ENCODE results near the gene APCDD1.

Gene APCDD1

GRCh38 chr18:10453806-10454680 lies at the start of gene APCDD1:
Gene APCDD1, plus strand, starts transcription at chr18:10454635. Its CDS starts 347 bp downstream, at chr18:10454982.
- no peak for DNase-seq (ENCODE audit: low read depth)
- no peak for TF ChIP-seq CTCF (conservative IDR thresholded peaks at IDR 0.05; ENCODE audit: low read depth, low read length)

GRCh38 chr18:10405014-10405493 lies 49.4 kb upstream of the APCDD1 start:
- TF ChIP-seq CTCF (conservative IDR thresholded peaks at IDR 0.05; ENCODE audit: low read depth, low read length) = no peak
- DNase-seq (ENCODE audit: low read depth) = no peak
- no peak overlapping the region for H3K4me3 ChIP-seq (ENCODE audit: low read depth, low read length)

More at GRCh38 chr18:10453806-10454680, at the start of gene APCDD1:
- H3K4me3 ChIP-seq (ENCODE audit: low read depth, low read length) = no peak within 1 kb of the TSS

DNA sequence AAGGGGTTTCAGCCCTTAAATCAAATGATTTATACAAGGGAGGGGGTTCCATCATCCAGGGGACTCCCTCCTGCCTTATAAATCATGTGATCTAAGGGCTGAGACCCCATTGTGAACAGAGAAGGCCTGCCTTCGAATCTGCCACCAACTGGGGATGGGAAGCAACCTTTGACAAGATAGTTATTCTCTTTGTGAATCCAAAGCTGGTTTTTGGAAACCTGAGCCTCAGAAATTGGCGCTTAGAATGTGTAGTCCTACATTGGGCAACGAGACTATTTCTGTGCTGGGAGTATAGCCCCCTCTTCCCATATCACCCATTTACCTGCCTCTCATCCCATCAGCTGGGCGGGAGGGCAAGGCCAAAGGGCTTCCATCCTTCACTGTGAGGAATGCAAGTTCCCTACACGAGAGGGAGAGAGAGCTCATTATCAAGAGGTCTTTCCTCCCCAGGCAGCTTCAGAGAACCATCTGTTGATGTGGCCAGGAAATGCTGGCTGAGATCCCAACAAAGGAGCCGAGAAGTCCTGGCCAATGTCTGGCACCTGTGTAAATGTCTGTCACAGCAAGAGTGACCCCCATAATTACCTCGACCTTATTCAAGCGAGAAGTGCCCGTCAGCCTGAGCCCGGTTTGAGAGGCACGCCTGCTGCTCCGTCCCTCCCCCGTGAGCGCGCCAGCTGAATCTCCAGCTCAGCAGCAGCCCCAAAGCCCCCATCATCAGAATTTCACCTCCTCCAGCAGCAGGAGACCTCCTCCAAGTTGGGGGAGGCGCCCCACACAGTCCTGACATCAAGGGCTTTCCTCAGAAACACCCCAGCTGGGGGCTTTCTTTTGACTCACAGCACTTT lies 48.4 kb upstream of the APCDD1 start:
- no peak for TF ChIP-seq CTCF (conservative IDR thresholded peaks at IDR 0.05; ENCODE audit: low read depth, low read length)
- no peak overlapping the region for H3K4me3 ChIP-seq (ENCODE audit: low read depth, low read length)
- no peak for DNase-seq (ENCODE audit: low read depth)

- DNase-seq (ENCODE audit: low read depth) = no peak
- TF ChIP-seq CTCF (conservative IDR thresholded peaks at IDR 0.05; ENCODE audit: low read depth, low read length) = no peak
- no peak overlapping the region for H3K4me3 ChIP-seq (ENCODE audit: low read depth, low read length)
These were observed 46.3 kb upstream of the APCDD1 start for GRCh38 chr18:10408131-10408530.

DNA sequence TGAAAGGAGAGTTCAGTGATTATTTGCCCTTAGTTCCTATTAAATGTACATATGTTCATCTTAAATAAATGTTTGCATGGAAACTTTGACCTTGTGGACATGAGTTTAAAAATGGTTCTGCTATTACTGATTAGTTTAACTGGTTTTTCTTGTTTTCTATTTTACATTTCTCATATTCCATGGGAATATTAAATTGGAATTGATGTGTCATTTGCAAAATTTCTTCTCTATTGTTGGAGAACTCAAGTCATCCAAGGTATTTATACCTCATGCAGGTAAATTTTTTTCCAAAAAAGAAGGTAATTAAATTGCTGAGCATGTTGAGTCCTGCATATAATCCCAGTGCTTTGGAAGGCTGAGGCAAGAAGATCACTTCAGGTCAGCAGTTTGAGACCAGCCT lies 45.4 kb upstream of the APCDD1 start:
- TF ChIP-seq CTCF (conservative IDR thresholded peaks at IDR 0.05; ENCODE audit: low read depth, low read length) = no peak
- H3K4me3 ChIP-seq (ENCODE audit: low read depth, low read length) = no peak overlapping the region
- DNase-seq (ENCODE audit: low read depth) = no peak

- no peak for TF ChIP-seq CTCF (conservative IDR thresholded peaks at IDR 0.05; ENCODE audit: low read depth, low read length)
- no peak for DNase-seq (ENCODE audit: low read depth)
- no peak overlapping the region for H3K4me3 ChIP-seq (ENCODE audit: low read depth, low read length)
These were observed 43.7 kb upstream of the APCDD1 start for GRCh38 chr18:10410472-10411308.

All from choroid plexus epithelial cell (primary cell).